Forelimb muscle (tissue), 1 donor: ENCODE measurements around the gene ABLIM2. TPM values are rescaled to one million over a fixed set of nuclear protein-coding genes. Genes with fewer than 3 reads are reported as not detected.

Source experiments
- DNase-seq: peaks from one replicate; pipeline ENCODE4 v3.0.0-alpha.2; 2013; ENCODE audit warnings: low read depth
- polyA plus RNA-seq: library from polyadenylated mRNA; unstranded; fragments of 120-200 nt; gene quantifications from one replicate; pipeline ENCODE4 v1.2.1, GENCODE V29; 2013; ENCODE audit not compliant: insufficient read length

Gene ABLIM2
- polyA plus RNA-seq, 1 donor: 17.0 TPM

DNA sequence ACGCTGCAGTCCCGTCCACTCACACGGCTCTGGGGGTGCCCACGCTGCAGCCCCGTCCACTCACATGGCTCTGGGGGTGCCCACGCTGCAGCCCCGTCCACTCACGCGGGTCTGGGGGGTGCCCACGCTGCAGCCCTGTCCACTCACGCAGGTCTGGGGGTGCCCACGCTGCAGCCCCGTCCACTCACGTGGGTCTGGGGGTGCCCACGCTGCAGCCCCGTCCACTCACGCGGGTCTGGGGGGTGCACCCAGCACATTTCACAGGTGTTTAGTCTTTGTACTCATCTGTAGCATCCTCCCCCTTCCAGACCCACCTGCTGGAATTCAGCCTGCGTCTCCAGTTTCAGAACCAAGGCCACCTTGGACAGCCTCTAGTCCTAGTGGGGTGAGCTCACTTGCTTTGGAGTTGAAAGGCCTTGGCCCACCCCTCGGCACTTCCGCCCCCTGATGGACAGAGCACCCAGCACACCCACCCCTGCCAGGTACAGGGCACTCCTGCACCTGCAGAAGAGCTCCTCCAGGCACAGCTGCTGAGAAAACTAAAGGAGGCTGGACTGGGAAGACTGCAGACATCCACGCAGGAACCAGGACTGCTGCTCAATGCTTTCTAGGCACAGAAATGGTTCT lies 73.0 kb downstream of the ABLIM2 start:
- DNase-seq: no peak

DNA sequence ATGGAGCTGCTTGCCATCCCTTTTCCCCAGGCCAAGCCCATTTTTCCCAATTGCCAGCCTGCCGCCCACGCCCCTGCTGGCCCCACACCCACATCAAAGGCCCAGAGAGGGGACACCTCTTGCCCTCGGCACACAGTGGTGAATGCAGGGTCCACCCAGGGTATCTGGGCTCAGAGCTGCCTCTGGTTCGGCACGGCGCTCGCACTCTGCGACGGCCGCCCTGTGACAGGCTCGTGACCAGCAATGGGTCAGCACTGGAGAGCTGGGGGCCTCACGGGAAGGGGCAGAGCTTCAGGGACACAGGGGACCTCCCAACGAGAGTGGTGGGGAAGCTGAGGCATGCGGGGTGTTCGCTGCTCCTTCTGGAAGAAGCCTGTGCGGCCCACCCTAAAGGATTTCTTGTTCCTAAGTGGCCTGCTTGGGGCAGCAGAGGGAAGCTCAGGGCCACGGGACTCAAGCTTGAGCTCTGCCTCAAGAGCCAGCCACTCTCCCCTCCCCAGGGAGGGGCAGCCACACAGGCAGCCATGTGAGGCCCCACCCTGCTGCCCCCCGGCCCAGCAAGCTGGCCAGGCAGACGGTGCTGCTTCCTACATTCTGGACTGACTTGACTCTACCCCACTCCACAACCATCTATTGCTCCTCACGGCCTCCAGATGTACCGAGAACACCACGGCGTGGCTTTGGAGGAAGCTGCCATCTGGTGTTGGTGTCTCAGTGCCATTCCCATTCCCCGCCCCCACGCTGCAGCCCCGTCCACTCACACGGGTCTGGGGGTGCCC lies 73.7 kb downstream of the ABLIM2 start:
- DNase-seq: no peak

GRCh38 chr4:8084031-8084660 lies 74.5 kb downstream of the ABLIM2 start:
- no peak for DNase-seq

- DNase-seq: no peak
These were observed 75.4 kb downstream of the ABLIM2 start for GRCh38 chr4:8083086-8083825.

- DNase-seq: no peak
These were observed 76.0 kb downstream of the ABLIM2 start for GRCh38 chr4:8082517-8083055.

DNA sequence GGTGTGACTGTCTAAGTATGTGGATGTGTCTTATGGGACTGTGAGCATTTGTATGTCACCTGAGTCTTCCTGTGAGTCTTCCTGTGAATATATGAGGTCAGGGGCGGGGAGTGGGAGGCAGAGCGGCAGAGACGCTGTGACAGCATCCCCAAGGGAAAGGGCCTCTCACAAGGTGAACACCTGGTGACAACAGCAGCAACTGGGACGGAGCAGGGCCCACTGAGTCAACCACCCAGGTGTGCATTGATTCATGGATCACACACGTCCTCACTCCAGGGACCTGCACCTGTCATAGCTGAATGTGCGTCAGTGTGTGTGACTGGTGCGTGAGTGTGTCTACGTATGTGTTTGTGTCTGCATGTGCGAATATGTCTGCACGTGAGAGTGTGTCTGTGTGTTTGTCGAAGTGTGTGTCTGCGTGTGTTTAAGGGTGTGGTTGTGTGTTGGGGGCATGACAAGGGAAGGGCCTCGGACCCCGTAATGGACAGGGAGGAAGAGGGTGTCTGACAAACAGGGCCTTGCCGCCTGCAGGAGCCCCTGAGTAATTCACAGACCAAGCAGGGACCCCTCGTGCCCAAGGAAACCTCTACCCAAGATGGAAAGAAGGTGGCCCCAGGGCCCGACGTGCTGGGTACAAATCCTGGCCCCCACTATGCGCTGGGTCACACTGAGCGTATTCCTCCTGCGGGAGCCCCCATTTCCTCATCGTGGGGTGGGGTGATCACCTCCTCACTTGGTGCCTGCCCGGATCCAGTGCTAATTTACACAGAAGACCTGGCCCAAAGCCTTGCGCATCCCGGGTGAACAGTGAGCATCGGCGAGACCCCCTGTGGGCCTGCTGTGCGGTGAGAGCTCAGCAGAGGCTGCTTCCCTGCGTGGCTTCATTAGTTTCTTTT lies 76.7 kb downstream of the ABLIM2 start:
- no peak for DNase-seq

DNA sequence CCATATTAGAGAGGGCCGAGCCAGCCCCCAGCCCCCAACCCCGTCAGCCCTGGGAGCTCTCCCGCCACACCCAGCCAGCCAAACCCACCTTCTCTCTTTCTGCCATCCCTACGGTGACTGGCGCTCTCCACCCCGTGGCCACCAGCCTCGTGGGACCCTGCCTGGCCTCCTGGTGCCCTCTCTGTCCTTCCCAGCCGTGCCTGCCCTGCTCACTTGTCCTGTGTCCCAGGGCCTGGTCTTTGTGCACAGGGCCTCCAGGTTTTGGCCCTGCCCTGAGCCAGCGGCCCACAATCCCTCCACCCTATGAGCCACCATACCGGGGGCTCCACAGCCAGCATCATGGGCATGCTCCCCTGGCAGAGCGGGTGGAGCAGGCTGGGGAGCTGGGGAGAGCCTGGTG lies 77.4 kb downstream of the ABLIM2 start:
- no peak for DNase-seq

GRCh38 chr4:8080754-8081065 lies 77.9 kb downstream of the ABLIM2 start:
- DNase-seq: no peak

GRCh38 chr4:8079916-8080753 lies 78.5 kb downstream of the ABLIM2 start:
- no peak for DNase-seq

GRCh38 chr4:8079031-8079885 lies 79.4 kb downstream of the ABLIM2 start:
- DNase-seq: no peak

DNA sequence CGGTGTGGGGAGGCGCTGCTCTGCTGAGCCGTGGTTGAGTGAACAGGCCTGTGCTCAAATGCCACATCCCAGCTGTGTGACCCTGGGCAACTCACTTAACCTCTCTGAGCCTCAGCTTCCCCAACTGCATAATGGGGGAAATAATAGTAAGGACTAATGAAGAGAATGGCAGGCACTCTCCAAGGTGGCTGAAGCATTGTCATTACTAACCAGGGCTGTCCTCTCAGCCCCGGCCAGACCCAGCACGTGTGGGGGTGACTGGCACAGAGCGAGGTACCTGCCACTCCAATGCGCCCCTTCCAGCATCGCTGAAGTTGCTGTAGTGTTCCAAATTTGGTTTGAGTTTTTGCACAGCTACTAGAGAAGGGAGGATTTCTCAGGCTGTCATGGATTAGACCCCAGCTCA lies 80.0 kb downstream of the ABLIM2 start:
- no peak for DNase-seq

DNA sequence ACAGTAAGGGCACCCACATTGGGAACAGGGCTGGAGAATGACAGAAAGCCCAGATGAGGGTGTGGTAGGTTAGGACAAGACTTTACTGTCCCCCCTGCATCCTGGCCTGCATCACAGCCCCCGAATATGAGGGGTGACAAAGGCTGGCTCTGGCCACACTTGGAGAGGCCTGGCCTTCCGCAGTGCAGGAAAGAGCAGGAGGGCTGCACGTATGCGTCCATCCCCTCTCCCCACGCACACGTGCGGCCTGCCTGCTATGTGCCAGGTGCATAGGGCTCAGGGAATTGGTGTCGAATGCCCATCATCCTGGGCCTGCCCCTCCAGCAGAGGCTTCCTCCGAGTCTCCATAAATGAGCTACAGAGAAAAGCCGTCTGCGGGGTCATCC lies 80.5 kb downstream of the ABLIM2 start:
- no peak for DNase-seq

- DNase-seq: no peak
These were observed 81.2 kb downstream of the ABLIM2 start for GRCh38 chr4:8077181-8078108.

GRCh38 chr4:8076023-8076422 lies 82.6 kb downstream of the ABLIM2 start:
- DNase-seq: no peak

- DNase-seq: no peak
These were observed 85.3 kb downstream of the ABLIM2 start for GRCh38 chr4:8073206-8073863.

GRCh38 chr4:8072235-8072968 lies 86.2 kb downstream of the ABLIM2 start:
- DNase-seq: no peak

DNA sequence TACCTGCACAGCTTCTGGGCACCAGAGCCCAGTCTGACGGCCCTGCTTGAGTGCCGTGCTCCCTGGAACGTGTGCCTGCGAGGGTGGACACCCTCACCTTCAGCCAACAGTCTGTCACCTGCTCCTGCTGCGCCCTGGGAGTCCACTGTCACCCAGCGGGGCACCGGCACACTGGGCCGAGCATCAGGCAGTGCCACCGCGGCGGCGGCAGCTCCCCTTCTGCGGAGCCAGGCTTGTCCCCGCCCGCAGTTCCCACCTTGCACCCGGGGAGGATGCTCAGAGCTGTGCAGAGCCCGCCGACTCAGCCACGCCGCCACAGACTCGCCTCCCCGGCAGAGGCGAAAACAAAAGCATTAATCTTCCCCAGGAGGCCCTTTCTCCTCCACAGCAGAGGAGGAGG lies 86.8 kb downstream of the ABLIM2 start:
- no peak for DNase-seq
